Activated effector memory CD4-positive, alpha-beta T cell treated with anti-CD3 and anti-CD28 coated beads, Interleukin-2, amount 50 U/mL, for 16 hours (primary cell): ENCODE measurements around the gene WNK4.
"Not testable (repeated sequence)": the region's sequence is repeated elsewhere in the genome, so short reads cannot be mapped to it uniquely, and the experiment has no call there.

Source experiments
- DNase-seq: peaks from one replicate; pipeline ENCODE4 v3.0.0-alpha.2; 2020

WNK4 gene

GRCh38 chr17:42779936-42780850 lies at the start of gene WNK4:
Gene WNK4 (plus strand): TSS chr17:42780610. CDS start chr17:42780699, 89 bp downstream.
- DNase-seq: no peak

DNA sequence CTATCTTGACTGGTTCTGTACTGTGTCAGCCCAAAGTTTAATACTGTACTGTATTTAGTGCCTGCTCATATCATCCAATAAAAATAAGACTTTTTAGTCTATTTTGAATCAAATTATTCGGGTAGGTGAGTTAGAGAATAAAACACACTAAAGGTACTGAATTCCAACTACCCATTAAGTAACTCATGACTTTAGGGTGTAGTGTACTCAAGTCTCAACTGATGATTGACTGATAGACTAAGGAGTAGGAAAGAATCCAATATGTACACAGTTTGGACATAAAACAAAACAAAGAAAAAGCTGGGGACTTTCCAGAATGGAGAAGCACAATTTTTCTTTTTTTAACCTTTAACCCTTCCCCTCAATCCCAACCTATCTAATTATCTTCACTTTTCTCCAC lies 39.7 kb upstream of the WNK4 start:
- DNase-seq: no peak

- not testable (repeated sequence) for DNase-seq
Measured at GRCh38 chr17:42742916-42743315, 37.5 kb upstream of the WNK4 start.

- peak; percentile 27 for DNase-seq
Measured at GRCh38 chr17:42743595-42744282, 36.7 kb upstream of the WNK4 start.

DNA sequence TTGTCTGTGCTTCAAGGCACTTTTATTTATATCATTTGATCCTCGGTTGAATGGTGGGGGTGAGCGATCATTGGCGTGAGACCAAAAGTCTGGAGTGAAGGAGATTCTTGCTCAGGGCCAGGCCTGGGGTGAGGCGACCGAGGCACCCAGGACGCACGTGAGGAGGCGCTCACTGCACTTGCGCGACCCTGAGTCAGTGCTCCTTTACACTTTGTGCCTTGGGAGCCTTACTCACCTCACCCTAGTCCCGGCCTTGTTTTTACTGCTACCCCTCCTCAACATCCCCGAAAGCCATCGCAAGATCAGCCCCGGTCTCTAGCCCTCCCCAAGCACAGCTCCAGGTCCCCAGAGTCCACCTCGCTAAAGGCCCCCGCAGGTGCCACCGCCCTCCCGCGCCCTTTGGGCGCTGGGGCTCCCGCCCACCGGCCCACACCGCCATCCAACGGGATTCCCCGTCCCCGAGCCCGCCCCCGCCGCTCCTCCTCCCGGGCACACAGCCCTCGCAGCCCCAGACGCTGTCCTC lies 36.1 kb upstream of the WNK4 start:
- peak; percentile 90 for DNase-seq

- peak; percentile 97 for DNase-seq
Measured at GRCh38 chr17:42744806-42745617, 35.4 kb upstream of the WNK4 start, which contains the start of gene EZH1. Gene EZH1 (minus strand): TSS chr17:42745040. CDS start chr17:42728941, 16,099 bp downstream.

GRCh38 chr17:42748202-42748907 lies 32.1 kb upstream of the WNK4 start:
- no peak for DNase-seq

DNA sequence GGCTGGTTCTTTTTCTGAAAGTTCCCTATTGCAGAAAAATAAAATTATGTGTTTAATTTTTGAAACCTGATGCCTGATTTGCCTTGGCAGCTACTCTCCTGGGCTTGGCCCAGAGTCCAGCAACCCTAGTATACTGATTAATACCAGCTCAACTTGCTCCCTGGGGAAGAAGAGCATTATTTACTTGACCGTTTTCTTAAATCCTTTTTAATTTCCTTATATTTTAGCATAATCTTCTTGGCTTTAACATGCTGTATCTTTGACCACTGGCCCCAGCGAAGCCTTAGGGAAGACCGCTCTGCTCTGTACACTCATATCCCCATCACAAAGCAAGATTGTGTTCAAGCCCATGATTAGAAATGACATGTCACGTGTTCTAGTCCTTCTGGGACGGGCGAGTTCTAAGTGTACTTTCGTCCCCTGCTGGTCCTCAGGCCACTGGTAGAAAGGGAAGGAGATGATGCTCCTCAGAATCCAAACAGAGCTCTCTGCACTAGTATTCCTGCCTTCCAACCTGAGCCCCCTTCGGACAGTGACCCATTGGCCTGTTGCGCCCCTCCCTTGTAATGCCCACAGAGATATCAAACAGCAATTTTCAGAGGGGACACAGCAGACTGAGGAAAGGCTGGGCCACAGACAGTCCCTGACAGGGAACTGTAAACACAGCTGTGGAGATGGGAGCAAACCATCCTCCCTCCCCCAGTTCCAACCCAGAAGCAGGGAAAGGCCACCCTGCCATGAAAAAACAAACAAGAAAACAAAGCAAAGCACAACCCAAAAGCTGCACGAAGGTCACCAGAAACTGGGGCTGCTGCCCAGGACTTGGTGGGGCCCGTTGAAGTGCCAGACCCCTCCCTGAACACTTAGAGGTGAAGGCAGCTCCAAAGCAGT lies 31.3 kb upstream of the WNK4 start:
- DNase-seq: no peak

- DNase-seq: no peak
Measured at GRCh38 chr17:42750739-42751344, 29.6 kb upstream of the WNK4 start.

- DNase-seq: no peak
Measured at GRCh38 chr17:42751628-42752027, 28.8 kb upstream of the WNK4 start.

DNA sequence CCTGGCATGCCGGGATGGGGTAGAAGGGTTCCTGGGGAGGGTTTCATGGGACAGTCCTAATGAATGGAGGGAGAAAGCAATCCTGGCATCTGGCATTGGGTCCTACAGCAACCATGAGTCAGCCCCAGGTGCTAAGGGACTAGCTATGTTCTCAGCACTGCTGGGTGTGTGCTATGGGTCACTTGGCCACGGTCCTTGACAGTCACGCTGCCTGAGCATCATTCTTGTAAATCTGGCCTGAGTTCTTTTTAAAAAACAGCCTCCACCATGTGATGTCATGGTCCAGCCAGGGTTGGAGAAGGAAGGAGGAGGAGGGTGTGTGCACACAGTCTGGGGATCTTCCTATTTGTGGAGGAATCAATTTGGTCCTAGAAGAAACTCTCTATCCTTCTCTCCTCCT lies 25.6 kb upstream of the WNK4 start:
- no peak for DNase-seq

- no peak for DNase-seq
Measured at GRCh38 chr17:42759982-42760651, 20.3 kb upstream of the WNK4 start.

- DNase-seq: no peak
Measured at GRCh38 chr17:42760652-42761581, 19.5 kb upstream of the WNK4 start, which contains the start of gene RAMP2. Gene RAMP2 (plus strand): TSS chr17:42761227. CDS start chr17:42761262, 35 bp downstream.

DNA sequence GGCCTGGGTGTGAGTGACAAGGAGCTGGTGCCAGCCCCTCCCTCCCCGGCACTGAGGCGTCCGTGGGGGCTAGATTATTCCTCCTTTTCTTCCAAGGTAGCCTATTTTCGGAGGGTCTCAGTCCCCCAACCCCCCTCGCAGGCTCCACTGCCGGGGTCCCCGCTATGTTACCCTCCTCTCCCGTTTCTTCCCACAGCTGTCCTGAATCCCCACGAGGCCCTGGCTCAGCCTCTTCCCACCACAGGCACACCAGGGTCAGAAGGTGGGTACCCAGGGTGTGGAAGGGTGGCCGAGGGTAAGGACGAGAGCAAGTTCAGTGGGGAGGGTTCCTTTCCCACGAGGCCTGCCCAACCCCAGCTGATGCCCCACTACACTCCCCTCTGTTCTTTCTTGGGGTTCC lies 18.8 kb upstream of the WNK4 start:
- DNase-seq: no peak

- DNase-seq: no peak
Measured at GRCh38 chr17:42766124-42766523, 14.3 kb upstream of the WNK4 start.

- no peak for DNase-seq
Measured at GRCh38 chr17:42767512-42767911, 12.9 kb upstream of the WNK4 start.

- DNase-seq: not testable (repeated sequence)
Measured at GRCh38 chr17:42768006-42768405, 12.4 kb upstream of the WNK4 start.

DNA sequence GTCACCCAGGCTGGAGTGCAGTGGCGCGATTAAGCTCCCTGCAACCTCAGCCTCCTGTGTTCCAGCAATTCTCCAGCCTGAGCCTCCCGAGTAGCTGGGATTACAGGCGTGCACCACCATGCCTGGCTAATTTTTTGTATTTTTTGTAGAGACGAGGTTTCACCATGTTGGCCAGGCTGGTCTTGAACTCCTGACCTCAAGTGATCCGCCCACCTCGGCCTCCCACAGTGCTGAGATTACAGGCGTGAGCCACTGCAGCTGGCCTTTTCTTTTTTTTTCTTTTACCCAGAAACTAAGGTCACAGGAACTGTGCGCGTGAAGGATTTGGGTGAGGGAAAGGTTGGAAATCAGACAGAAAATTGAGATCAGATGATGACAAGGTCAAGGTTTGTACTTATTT lies 10.4 kb upstream of the WNK4 start:
- DNase-seq: not testable (repeated sequence)

DNA sequence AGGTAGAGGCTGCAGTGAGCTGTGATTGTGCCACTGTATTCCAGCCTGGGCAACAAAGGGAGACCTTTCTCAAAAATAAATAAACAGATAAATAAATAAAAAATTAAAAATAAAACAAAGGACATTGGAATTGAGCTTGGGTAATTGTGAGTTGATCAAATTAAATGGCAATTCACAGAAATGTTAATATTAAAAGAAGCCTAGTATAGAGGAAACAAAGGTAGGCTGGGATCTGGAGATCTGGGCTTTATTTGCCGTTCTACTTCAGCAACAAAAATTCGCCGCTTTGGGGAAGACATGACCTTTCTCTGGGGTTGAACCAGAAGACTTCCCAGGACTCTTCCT lies 7.5 kb upstream of the WNK4 start:
- no peak for DNase-seq
